Measurements from ENCODE around the gene CSNK1G1. TPM values are rescaled to one million over a fixed set of nuclear protein-coding genes. Genes with fewer than 3 reads are reported as not detected.
"Not testable (repeated sequence)": the region's sequence is repeated elsewhere in the genome, so short reads cannot be mapped to it uniquely, and the experiment has no call there.

The CSNK1G1 gene
- total RNA-seq, 1 experiment from 2014 or later = 15.7 TPM

- no peak for DNase-seq (ENCODE audit: low spot score)
- in situ Hi-C loops (cut with HindIII; ENCODE audit: low sequenced_read_pairs) = no loop called here
Measured at GRCh38 chr15:64311566-64311965, 44.4 kb downstream of the CSNK1G1 start.

- DNase-seq (ENCODE audit: low spot score) = no peak
Measured at GRCh38 chr15:64310036-64310435, 45.9 kb downstream of the CSNK1G1 start.

GRCh38 chr15:64305261-64305660, 50.7 kb downstream of the CSNK1G1 start:
- in situ Hi-C loops (cut with HindIII; ENCODE audit: low sequenced_read_pairs) = no loop called here
- DNase-seq (ENCODE audit: low spot score) = no peak

More at GRCh38 chr15:64310036-64310435, 45.9 kb downstream of the CSNK1G1 start:
- in situ Hi-C loops (cut with HindIII; ENCODE audit: low sequenced_read_pairs) = no loop called here

- in situ Hi-C loops (cut with HindIII; ENCODE audit: low sequenced_read_pairs) = no loop called here
- no peak for DNase-seq (ENCODE audit: low spot score)
Measured at GRCh38 chr15:64289550-64289949, 66.4 kb downstream of the CSNK1G1 start.

- in situ Hi-C loops (cut with HindIII; ENCODE audit: low sequenced_read_pairs) = no loop called here
- DNase-seq (ENCODE audit: low spot score) = no peak
Measured at GRCh38 chr15:64288999-64289398, 67.0 kb downstream of the CSNK1G1 start.

- no peak for DNase-seq (ENCODE audit: low spot score)
- in situ Hi-C loops (cut with HindIII; ENCODE audit: low sequenced_read_pairs) = no loop called here
Measured at GRCh38 chr15:64288577-64288976, 67.4 kb downstream of the CSNK1G1 start.

GRCh38 chr15:64287953-64288352, 68.0 kb downstream of the CSNK1G1 start:
- DNase-seq (ENCODE audit: low spot score) = no peak
- in situ Hi-C loops (cut with HindIII; ENCODE audit: low sequenced_read_pairs) = no loop called here

- DNase-seq (ENCODE audit: low spot score) = no peak
- in situ Hi-C loops (cut with HindIII; ENCODE audit: low sequenced_read_pairs) = no loop called here
Measured at GRCh38 chr15:64286473-64286872, 69.5 kb downstream of the CSNK1G1 start.

- in situ Hi-C loops (cut with HindIII; ENCODE audit: low sequenced_read_pairs) = no loop called here
Measured at GRCh38 chr15:64285871-64286270, 70.1 kb downstream of the CSNK1G1 start.

GRCh38 chr15:64285150-64285549, 70.8 kb downstream of the CSNK1G1 start:
- DNase-seq (ENCODE audit: low spot score) = no peak
- in situ Hi-C loops (cut with HindIII; ENCODE audit: low sequenced_read_pairs) = no loop called here

More at GRCh38 chr15:64285871-64286270, 70.1 kb downstream of the CSNK1G1 start:
- no peak for DNase-seq (ENCODE audit: low spot score)

GRCh38 chr15:64284042-64284441, 71.9 kb downstream of the CSNK1G1 start:
- in situ Hi-C loops (cut with HindIII; ENCODE audit: low sequenced_read_pairs) = no loop called here
- DNase-seq (ENCODE audit: low spot score) = no peak

GRCh38 chr15:64282701-64283100, 73.3 kb downstream of the CSNK1G1 start:
- in situ Hi-C loops (cut with HindIII; ENCODE audit: low sequenced_read_pairs) = no loop called here
- DNase-seq (ENCODE audit: low spot score) = no peak

GRCh38 chr15:64279131-64279530, 76.8 kb downstream of the CSNK1G1 start:
- in situ Hi-C loops (cut with HindIII; ENCODE audit: low sequenced_read_pairs) = no loop called here
- no peak for DNase-seq (ENCODE audit: low spot score)

- in situ Hi-C loops (cut with HindIII; ENCODE audit: low sequenced_read_pairs) = no loop called here
- DNase-seq (ENCODE audit: low spot score) = no peak
Measured at GRCh38 chr15:64275934-64276333, 80.0 kb downstream of the CSNK1G1 start.

GRCh38 chr15:64274341-64274950, 81.5 kb downstream of the CSNK1G1 start:
- in situ Hi-C loops (cut with HindIII; ENCODE audit: low sequenced_read_pairs) = no loop called here

GRCh38 chr15:64267331-64267973, 88.5 kb downstream of the CSNK1G1 start:
- in situ Hi-C loops (cut with HindIII; ENCODE audit: low sequenced_read_pairs) = no loop called here
- DNase-seq (ENCODE audit: low spot score) = no peak

More at GRCh38 chr15:64274341-64274950, 81.5 kb downstream of the CSNK1G1 start:
- peak; percentile 34 for DNase-seq (ENCODE audit: low spot score)

- DNase-seq (ENCODE audit: low spot score) = not testable (repeated sequence)
Measured at GRCh38 chr15:64265188-64265587, 90.8 kb downstream of the CSNK1G1 start.

GRCh38 chr15:64264502-64264901, 91.5 kb downstream of the CSNK1G1 start:
- no peak for DNase-seq (ENCODE audit: low spot score)
- in situ Hi-C loops (cut with HindIII; ENCODE audit: low sequenced_read_pairs) = no loop called here

More at GRCh38 chr15:64265188-64265587, 90.8 kb downstream of the CSNK1G1 start:
- in situ Hi-C loops (cut with HindIII; ENCODE audit: low sequenced_read_pairs) = not testable (repeated sequence)

- in situ Hi-C loops (cut with HindIII; ENCODE audit: low sequenced_read_pairs) = no loop called here
- DNase-seq (ENCODE audit: low spot score) = no peak
Measured at GRCh38 chr15:64263567-64263966, 92.4 kb downstream of the CSNK1G1 start.

GRCh38 chr15:64256051-64256450, 99.9 kb downstream of the CSNK1G1 start:
- in situ Hi-C loops (cut with HindIII; ENCODE audit: low sequenced_read_pairs) = no loop called here
- DNase-seq (ENCODE audit: low spot score) = no peak

- no peak for DNase-seq (ENCODE audit: low spot score)
Measured at GRCh38 chr15:64251658-64252057, 104.3 kb downstream of the CSNK1G1 start.

More at GRCh38 chr15:64251658-64252057, 104.3 kb downstream of the CSNK1G1 start:
- in situ Hi-C loops (cut with HindIII; ENCODE audit: low sequenced_read_pairs) = no loop called here
